SK-N-SH (cell line): ENCODE results near the gene VTI1B.

ENCODE experiments used
- CTCF ChIP-seq: fragments of 200-600 bp; sonication (generic); IDR thresholded peaks from 2 replicates; pipeline ENCODE4 v1.6.1; 2017; ENCODE audit warnings: antibody characterized with exemption, mild to moderate bottlenecking, moderate library complexity
- JUND ChIP-seq: IDR thresholded peaks from 2 replicates; pipeline ENCODE4 v1.4.0; 2012
- SMC3 ChIP-seq: IDR thresholded peaks from 2 replicates; pipeline ENCODE4 v1.6.1; 2012; ENCODE audit warnings: low read depth, low read length, improper control_type of control experiment

GRCh38 chr14:67602995-67603545, 71.4 kb downstream of the VTI1B start:
- TF ChIP-seq CTCF (no peak), JUND (no peak), SMC3 (no peak)
